Astrocyte (in vitro differentiated cells and primary cell): Measurements from ENCODE around the gene DNAH1. TPM values are rescaled to one million over a fixed set of nuclear protein-coding genes. Genes with fewer than 3 reads are reported as not detected.

Source experiments
- DNase-seq: peaks from one replicate; pipeline ENCODE4 v3.0.0-alpha.2; 2010; ENCODE audit warnings: low read depth
- FAIRE-seq: peaks from 2 replicates; lab custom pipeline; 2011; peaks lifted over from hg19 to GRCh38; lab: Jason Lieb, UNC
- H2AFZ ChIP-seq: 2 replicates; pipeline ENCODE4 v1.6.0; 2012; ENCODE audit warnings: low read depth, low read length, inconsistent platforms
- H3K27ac ChIP-seq: 2 replicates; pipeline ENCODE4 v1.5.1; 2011; ENCODE audit warnings: low read depth, low read length, inconsistent platforms
- H3K27me3 ChIP-seq: 2 replicates; pipeline ENCODE4 v1.6.0; 2011; ENCODE audit warnings: low read length, inconsistent platforms; ENCODE audit not compliant: insufficient read depth
- H3K36me3 ChIP-seq: 2 replicates; pipeline ENCODE4 v1.5.1; 2011; ENCODE audit warnings: low read length, inconsistent platforms; ENCODE audit not compliant: insufficient read depth
- H3K4me1 ChIP-seq: 2 replicates; pipeline ENCODE4 v1.5.1; 2011; ENCODE audit warnings: low read length, inconsistent platforms; ENCODE audit not compliant: insufficient read depth
- H3K4me2 ChIP-seq: 2 replicates; pipeline ENCODE4 v1.6.0; 2012; ENCODE audit warnings: low read length, inconsistent platforms
- H3K4me3 ChIP-seq: 2 replicates; pipeline ENCODE4 v1.5.1; 2011; ENCODE audit warnings: low read depth, mild to moderate bottlenecking, low read length, inconsistent platforms; ENCODE audit not compliant: insufficient read depth
- H3K79me2 ChIP-seq: 2 replicates; pipeline ENCODE4 v1.6.0; 2012; ENCODE audit warnings: mild to moderate bottlenecking, low read length, inconsistent platforms; ENCODE audit not compliant: insufficient read depth
- H3K9ac ChIP-seq: 2 replicates; pipeline ENCODE4 v1.6.0; 2012; ENCODE audit warnings: mild to moderate bottlenecking, low read length, inconsistent platforms
- H3K9me3 ChIP-seq: 2 replicates; pipeline ENCODE4 v1.5.1; 2012; ENCODE audit warnings: low read depth, mild to moderate bottlenecking, low read length, inconsistent platforms; ENCODE audit not compliant: insufficient read depth
- H4K20me1 ChIP-seq: 2 replicates; pipeline ENCODE4 v1.6.0; 2012; ENCODE audit warnings: low read length, inconsistent platforms; ENCODE audit not compliant: insufficient read depth
- H3K27ac Mint-ChIP-seq: one replicate; pipeline ENCODE4 v1.8.0; 2021; ENCODE audit warnings: mild to moderate bottlenecking, mixed read lengths; ENCODE audit not compliant: unreplicated experiment
- H3K27me3 Mint-ChIP-seq: one replicate; pipeline ENCODE4 v1.8.0; 2021; ENCODE audit warnings: low read depth, mixed read lengths; ENCODE audit not compliant: unreplicated experiment
- H3K36me3 Mint-ChIP-seq: one replicate; pipeline ENCODE4 v1.8.0; 2021; ENCODE audit warnings: low read depth, mixed read lengths; ENCODE audit not compliant: unreplicated experiment
- H3K4me1 Mint-ChIP-seq: one replicate; pipeline ENCODE4 v1.8.0; 2021; ENCODE audit warnings: low read depth, mixed read lengths; ENCODE audit not compliant: unreplicated experiment
- H3K4me3 Mint-ChIP-seq: one replicate; pipeline ENCODE4 v1.8.0; 2021; ENCODE audit warnings: mild to moderate bottlenecking, moderate library complexity, mixed read lengths; ENCODE audit not compliant: unreplicated experiment
- H3K9me3 Mint-ChIP-seq: one replicate; pipeline ENCODE4 v1.8.0; 2021; ENCODE audit warnings: mild to moderate bottlenecking, mixed read lengths; ENCODE audit not compliant: unreplicated experiment
- EZH2 ChIP-seq: IDR thresholded peaks from 2 replicates; pipeline ENCODE4 v1.6.1; 2012; ENCODE audit warnings: mild to moderate bottlenecking, low read length, inconsistent platforms; ENCODE audit not compliant: insufficient read depth
- total RNA-seq: library from RNA; stranded (reverse); gene quantifications from 2 replicates; pipeline ENCODE4 v1.2.1, GENCODE V29; 2021
- TF ChIP-seq, protein P1 (sequence below): IDR thresholded peaks from 2 replicates; pipeline ENCODE4 v1.5.1; 2011; ENCODE audit warnings: low read depth, mild to moderate bottlenecking, inconsistent platforms, low read length, moderate library complexity; ENCODE audit not compliant: insufficient read depth

DNAH1 gene
- total RNA-seq, 1 donor from 2014 or later, result 2.3 TPM

DNA sequence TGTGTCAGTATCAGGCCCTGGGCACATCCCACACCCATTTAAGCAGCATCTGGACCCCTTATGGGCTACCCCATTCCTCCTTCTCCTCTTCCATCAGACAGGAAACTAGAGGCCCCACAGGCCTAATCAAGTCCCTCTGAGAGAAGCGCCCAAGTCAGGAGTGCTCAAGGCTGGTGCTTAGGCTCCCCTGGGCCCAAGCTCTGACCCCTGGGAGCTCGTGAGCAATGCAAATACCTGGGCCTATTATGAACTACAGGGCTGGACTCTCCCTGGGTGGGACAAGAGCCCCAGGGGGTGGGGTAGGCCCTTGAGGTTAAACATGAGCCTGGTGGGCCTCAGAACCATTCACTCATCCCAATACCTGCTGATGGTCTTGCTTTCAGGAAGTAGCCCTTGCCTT is 71.4 kb downstream of the DNAH1 start:
- Mint-ChIP-seq H3K36me3 (peaks cover 6% of the 10 kb centered on the region), H3K9me3 (no peaks in the 10 kb centered on the region), H3K27ac (no peak overlapping the region), H3K27me3 (peaks cover 38% of the 10 kb centered on the region), H3K4me1 (no peaks in the 10 kb centered on the region), H3K4me3 (no peak overlapping the region)
- no peaks in the 10 kb centered on the region for H3K4me1 ChIP-seq
- H2AFZ ChIP-seq, result no peak overlapping the region
- no peaks in the 10 kb centered on the region for H3K36me3 ChIP-seq
- no peak for TF ChIP-seq EZH2
- TF ChIP-seq, protein P1, sequence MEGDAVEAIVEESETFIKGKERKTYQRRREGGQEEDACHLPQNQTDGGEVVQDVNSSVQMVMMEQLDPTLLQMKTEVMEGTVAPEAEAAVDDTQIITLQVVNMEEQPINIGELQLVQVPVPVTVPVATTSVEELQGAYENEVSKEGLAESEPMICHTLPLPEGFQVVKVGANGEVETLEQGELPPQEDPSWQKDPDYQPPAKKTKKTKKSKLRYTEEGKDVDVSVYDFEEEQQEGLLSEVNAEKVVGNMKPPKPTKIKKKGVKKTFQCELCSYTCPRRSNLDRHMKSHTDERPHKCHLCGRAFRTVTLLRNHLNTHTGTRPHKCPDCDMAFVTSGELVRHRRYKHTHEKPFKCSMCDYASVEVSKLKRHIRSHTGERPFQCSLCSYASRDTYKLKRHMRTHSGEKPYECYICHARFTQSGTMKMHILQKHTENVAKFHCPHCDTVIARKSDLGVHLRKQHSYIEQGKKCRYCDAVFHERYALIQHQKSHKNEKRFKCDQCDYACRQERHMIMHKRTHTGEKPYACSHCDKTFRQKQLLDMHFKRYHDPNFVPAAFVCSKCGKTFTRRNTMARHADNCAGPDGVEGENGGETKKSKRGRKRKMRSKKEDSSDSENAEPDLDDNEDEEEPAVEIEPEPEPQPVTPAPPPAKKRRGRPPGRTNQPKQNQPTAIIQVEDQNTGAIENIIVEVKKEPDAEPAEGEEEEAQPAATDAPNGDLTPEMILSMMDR, result no peak
- H3K79me2 ChIP-seq, result no peaks in the 10 kb centered on the region
- H4K20me1 ChIP-seq, result no peaks in the 10 kb centered on the region
- no peak overlapping the region for H3K4me2 ChIP-seq
- no peak overlapping the region for H3K27ac ChIP-seq
- no peak for FAIRE-seq
- no peak for DNase-seq
- no peaks in the 10 kb centered on the region for H3K27me3 ChIP-seq
- H3K9me3 ChIP-seq, result no peaks in the 10 kb centered on the region
- H3K4me3 ChIP-seq, result no peak overlapping the region
- no peak overlapping the region for H3K9ac ChIP-seq

DNA sequence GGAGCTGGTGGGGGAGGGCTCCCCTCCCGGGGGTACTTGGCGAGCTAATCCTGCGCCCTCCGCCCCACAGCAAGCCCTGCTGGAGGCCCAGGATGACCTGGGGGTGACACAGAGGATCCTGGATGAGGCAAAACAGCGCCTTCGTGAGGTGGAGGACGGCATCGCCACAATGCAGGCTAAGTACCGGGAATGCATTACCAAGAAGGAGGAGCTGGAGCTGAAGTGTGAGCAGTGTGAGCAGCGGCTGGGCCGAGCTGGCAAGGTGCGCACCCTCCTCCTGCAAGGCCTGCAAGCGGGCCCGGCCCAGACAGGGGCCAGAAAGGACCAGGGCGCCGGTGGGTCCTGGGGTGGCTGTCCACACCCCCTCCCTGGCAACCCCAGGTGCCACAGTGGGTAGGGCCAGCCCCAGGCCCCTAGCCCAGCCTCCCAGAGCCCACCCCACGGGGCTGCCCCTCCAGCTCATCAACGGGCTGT is 72.3 kb downstream of the DNAH1 start:
- Histone ChIP-seq H3K36me3 (no peaks in the 10 kb centered on the region), H3K27ac (no peak overlapping the region), H3K4me2 (no peak overlapping the region), H4K20me1 (no peaks in the 10 kb centered on the region), H3K27me3 (no peaks in the 10 kb centered on the region), H3K79me2 (no peaks in the 10 kb centered on the region), H3K4me1 (no peaks in the 10 kb centered on the region), H3K4me3 (no peak overlapping the region), H2AFZ (no peak overlapping the region), H3K9me3 (no peaks in the 10 kb centered on the region), H3K9ac (no peak overlapping the region)
- no peak overlapping the region for H3K27ac Mint-ChIP-seq
- no peaks in the 10 kb centered on the region for H3K4me1 Mint-ChIP-seq
- H3K36me3 Mint-ChIP-seq, result peaks cover 12% of the 10 kb centered on the region
- FAIRE-seq (no peak), DNase-seq (no peak)
- H3K9me3 Mint-ChIP-seq, result peaks cover 2% of the 10 kb centered on the region
- peaks cover 45% of the 10 kb centered on the region for H3K27me3 Mint-ChIP-seq
- no peak overlapping the region for H3K4me3 Mint-ChIP-seq
- no peak for TF ChIP-seq EZH2
- TF ChIP-seq, protein P1, result no peak

DNA sequence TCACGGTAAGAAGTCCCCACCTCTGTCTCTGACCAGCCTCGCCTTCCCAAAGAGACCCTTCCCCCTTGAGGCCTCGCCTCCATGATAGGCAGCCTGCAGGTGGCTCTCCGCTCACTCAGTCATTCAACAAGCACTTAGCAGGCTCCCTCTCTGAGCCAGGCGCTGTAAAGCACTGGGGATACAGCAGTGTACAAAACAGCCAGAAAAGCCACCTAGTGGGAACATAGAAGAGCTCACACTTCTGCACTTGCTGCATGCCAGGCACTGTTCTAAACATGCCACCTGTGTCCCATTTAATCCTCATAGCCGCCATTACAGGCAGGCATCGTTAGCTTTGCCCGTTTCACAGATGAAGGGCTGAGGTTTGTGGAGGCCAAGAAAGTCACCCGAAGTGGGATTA is 72.8 kb downstream of the DNAH1 start:
- no peak overlapping the region for H3K27ac Mint-ChIP-seq

More for the DNA sequence above, 72.8 kb downstream of the DNAH1 start:
- Mint-ChIP-seq H3K4me1 (no peaks in the 10 kb centered on the region), H3K27me3 (peaks cover 46% of the 10 kb centered on the region), H3K9me3 (peaks cover 2% of the 10 kb centered on the region), H3K36me3 (peaks cover 12% of the 10 kb centered on the region), H3K4me3 (no peak overlapping the region)
- H3K4me1 ChIP-seq, result no peaks in the 10 kb centered on the region
- no peak overlapping the region for H2AFZ ChIP-seq
- no peaks in the 10 kb centered on the region for H3K9me3 ChIP-seq
- no peak overlapping the region for H3K4me3 ChIP-seq
- no peaks in the 10 kb centered on the region for H4K20me1 ChIP-seq
- H3K9ac ChIP-seq, result no peak overlapping the region
- no peak overlapping the region for H3K4me2 ChIP-seq
- TF ChIP-seq, protein P1, result no peak
- TF ChIP-seq EZH2, result no peak
- DNase-seq, result no peak
- no peaks in the 10 kb centered on the region for H3K79me2 ChIP-seq
- FAIRE-seq, result no peak
- H3K36me3 ChIP-seq, result no peaks in the 10 kb centered on the region
- H3K27ac ChIP-seq, result no peak overlapping the region
- no peaks in the 10 kb centered on the region for H3K27me3 ChIP-seq
